ENCODE results near the gene LRRC4C. TPM values are rescaled to one million over a fixed set of nuclear protein-coding genes. Genes with fewer than 3 reads are reported as not detected.

The LRRC4C gene
- total and polyA plus RNA-seq, 4 donors = 0.10 to 0.93 (median 0.30) TPM

DNA sequence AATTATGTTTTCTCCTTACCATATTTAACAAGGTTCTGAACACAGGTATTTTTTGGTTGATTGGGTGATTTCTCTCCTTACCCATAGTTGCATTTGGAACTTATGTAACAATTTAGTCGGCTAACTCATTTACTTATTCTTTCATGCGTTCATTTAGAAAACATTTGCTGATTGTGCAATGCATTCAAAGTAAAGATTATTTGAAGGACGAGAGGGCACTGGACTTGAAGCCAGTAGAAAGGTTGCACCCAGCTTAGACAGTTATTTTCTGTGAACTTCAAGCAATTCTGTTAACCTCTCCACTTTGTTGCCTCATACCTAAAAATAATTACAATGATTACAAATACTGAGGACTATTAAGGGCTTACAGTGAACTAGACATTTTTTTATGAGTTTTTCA, 769.6 kb downstream of the LRRC4C start (continued):
- no peak for TF ChIP-seq REST (IDR thresholded peaks at IDR 0.05)
- peak; percentile 70 for TF ChIP-seq SP1 (IDR thresholded peaks at IDR 0.05)
- TF ChIP-seq, protein P1, sequence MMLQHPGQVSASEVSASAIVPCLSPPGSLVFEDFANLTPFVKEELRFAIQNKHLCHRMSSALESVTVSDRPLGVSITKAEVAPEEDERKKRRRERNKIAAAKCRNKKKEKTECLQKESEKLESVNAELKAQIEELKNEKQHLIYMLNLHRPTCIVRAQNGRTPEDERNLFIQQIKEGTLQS (IDR thresholded peaks at IDR 0.05) = peak; percentile 59
- peak in 1 of 2 donors; percentile 31 for TF ChIP-seq EGR1 (IDR thresholded peaks at IDR 0.05; ENCODE audit: low read depth in 2 of 2)
- TF ChIP-seq FOXA1 (IDR thresholded peaks at IDR 0.05) = no peak
- peak; percentile 36 for TF ChIP-seq FOXA2 (IDR thresholded peaks at IDR 0.05)
- TF ChIP-seq JUND (IDR thresholded peaks at IDR 0.05) = peak; percentile 68 to 90
- no peak for TF ChIP-seq TAF1 (conservative IDR thresholded peaks at IDR 0.05)
- TF ChIP-seq HNF4G (IDR thresholded peaks at IDR 0.05) = peak; percentile 76
- TF ChIP-seq NR2F2 (IDR thresholded peaks at IDR 0.05) = peak; percentile 42

DNA sequence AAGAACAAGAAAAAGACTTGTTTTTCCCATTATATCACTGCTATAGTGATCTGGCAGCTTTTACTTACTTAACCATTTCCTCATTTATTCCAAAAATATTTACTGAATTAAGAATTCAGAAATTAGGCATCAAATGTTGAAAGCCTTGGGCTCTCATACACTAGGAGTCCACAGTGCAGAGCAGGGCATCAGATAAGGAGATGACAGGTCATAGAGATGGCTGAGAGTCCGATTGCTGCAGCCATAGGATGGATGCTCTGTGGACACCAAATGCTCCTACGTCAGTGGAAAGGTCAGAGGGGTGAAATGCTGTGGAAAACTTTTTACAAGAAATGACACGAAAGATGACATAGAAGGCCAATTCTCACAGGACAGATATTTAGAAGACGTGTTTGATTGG, 771.1 kb downstream of the LRRC4C start:
- no peaks in the 10 kb centered on the region for H3K9me3 ChIP-seq (ENCODE audit: control insufficient read depth in 4 of 4, low read length in 3 of 4)
- H3K27me3 ChIP-seq (ENCODE audit: control insufficient read depth in 4 of 4, insufficient read depth in 4 of 4, low read length in 3 of 4) = no peaks in the 10 kb centered on the region
- H3K4me3 ChIP-seq (ENCODE audit: low read depth in 1 of 3, low read length in 3 of 3) = no peak overlapping the region
- no peak overlapping the region for H3K27ac ChIP-seq (ENCODE audit: low read depth in 1 of 2, low read length in 2 of 2)
- peaks cover 1 to 14% (median 11%) of the 10 kb centered on the region in 4 donors for H3K4me1 ChIP-seq (ENCODE audit: control insufficient read depth in 4 of 4, insufficient read depth in 4 of 4, low read length in 3 of 4)
- H3K36me3 ChIP-seq (ENCODE audit: control insufficient read depth in 4 of 4, insufficient read depth in 3 of 4, low read depth in 1 of 4, low read length in 3 of 4) = no peaks in the 10 kb centered on the region
- H3K9ac ChIP-seq (ENCODE audit: low read depth in 1 of 2, low read length in 2 of 2) = no peak overlapping the region
- TF ChIP-seq FOXA1 (IDR thresholded peaks at IDR 0.05) (no peak), RAD21 (IDR thresholded peaks at IDR 0.05) (peak in 1 of 2 donors; percentile 24), HNF4A (conservative IDR thresholded peaks at IDR 0.05) (peak; percentile 51 to 74), EGR1 (IDR thresholded peaks at IDR 0.05; ENCODE audit: low read depth in 2 of 2) (no peak), CTCF (IDR thresholded peaks at IDR 0.05; ENCODE audit: low read depth, low read length, missing input control) (no peak), JUND (IDR thresholded peaks at IDR 0.05) (no peak), MAX (IDR thresholded peaks at IDR 0.05) (no peak), GABPA (IDR thresholded peaks at IDR 0.05 in 1 of 2, conservative IDR thresholded peaks at IDR 0.05 in 1 of 2) (no peak), RXRA (IDR thresholded peaks at IDR 0.05) (peak; percentile 43 to 59), HNF4G (IDR thresholded peaks at IDR 0.05) (peak; percentile 17), YY1 (IDR thresholded peaks at IDR 0.05) (no peak), TAF1 (conservative IDR thresholded peaks at IDR 0.05) (no peak), REST (IDR thresholded peaks at IDR 0.05) (no peak), FOXA2 (IDR thresholded peaks at IDR 0.05) (no peak), SP1 (IDR thresholded peaks at IDR 0.05) (peak; percentile 24), NR2F2 (IDR thresholded peaks at IDR 0.05) (peak; percentile 39)
- TF ChIP-seq, protein P1 (IDR thresholded peaks at IDR 0.05) = no peak
- TF ChIP-seq, protein P2, sequence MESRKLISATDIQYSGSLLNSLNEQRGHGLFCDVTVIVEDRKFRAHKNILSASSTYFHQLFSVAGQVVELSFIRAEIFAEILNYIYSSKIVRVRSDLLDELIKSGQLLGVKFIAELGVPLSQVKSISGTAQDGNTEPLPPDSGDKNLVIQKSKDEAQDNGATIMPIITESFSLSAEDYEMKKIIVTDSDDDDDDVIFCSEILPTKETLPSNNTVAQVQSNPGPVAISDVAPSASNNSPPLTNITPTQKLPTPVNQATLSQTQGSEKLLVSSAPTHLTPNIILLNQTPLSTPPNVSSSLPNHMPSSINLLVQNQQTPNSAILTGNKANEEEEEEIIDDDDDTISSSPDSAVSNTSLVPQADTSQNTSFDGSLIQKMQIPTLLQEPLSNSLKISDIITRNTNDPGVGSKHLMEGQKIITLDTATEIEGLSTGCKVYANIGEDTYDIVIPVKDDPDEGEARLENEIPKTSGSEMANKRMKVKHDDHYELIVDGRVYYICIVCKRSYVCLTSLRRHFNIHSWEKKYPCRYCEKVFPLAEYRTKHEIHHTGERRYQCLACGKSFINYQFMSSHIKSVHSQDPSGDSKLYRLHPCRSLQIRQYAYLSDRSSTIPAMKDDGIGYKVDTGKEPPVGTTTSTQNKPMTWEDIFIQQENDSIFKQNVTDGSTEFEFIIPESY (IDR thresholded peaks at IDR 0.05) = no peak
- WGBS = 40% methylated on average over 4 of the region's 4 CpGs
- no peak for DNase-seq (ENCODE audit: low spot score)

Measured in liver (tissue), 9 donors.